GM15510 (cell line): ENCODE results near the gene NCKAP5L.
A peak's percentile ranks its signal among the peaks of the same experiment; 100 is the strongest.

ENCODE experiments used
- POLR2A ChIP-seq: IDR thresholded peaks from 3 replicates; pipeline ENCODE4 v1.6.1; 2011; ENCODE audit warnings: borderline replicate concordance; ENCODE audit not compliant: insufficient read length; ENCODE audit errors: extremely low read depth

The NCKAP5L gene

DNA sequence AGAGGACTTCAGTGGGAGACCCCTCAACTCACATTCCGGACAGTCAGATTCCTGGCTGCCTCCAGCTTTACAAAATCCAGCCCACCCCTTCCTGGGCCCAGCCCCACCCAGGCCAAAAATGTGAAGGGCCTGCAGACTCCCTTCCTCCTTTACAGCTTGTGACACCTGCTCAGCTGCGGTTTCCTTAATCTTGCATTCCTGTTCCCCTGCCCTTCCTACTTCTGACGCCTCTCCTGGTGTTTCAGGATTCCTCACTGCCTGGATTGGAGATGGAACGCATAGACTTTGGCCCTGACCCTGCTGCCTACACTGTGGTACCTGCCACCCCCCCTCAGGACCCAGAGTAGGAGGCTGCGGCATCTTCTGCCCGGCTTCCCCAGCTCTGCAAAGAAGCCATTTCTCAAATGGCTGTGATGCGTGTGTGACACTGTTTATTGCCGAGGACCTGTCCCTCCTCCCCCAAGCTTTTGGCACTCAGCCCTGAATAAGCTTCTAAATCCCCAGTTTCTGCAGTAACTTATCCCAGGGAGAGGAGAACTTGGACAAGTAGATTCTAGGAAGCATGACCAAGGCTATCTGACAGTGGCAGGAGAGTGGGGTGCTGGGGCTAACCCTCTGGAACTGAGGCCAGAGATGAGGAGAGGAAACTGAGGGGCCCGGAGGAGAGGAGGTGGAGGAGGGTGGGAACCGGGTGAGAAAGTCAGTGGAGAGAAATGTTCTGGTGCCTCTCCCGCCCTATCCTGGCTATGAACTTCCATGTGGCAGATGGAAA, 39.5 kb upstream of the NCKAP5L start:
- TF ChIP-seq POLR2A, result no peak

- TF ChIP-seq POLR2A, result no peak
Observed at GRCh38 chr12:49866859-49867569, 38.8 kb upstream of the NCKAP5L start.

DNA sequence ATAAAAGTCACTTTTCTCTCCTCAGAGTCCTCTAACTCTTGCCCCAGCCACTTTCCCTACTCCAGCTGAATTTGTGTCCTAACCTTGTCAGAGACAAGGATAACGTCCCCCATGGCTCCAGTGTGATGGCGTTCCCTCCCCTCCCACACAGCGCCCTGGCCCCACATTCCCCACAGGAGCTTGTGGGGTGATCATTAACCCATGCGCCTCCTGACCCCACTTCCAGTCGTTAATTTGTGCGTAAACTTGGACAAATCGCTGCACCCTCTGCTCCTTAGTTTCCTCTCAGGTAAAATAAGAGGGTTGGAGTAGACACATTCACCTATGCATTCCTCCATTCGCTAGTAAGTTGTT, 37.5 kb upstream of the NCKAP5L start:
- TF ChIP-seq POLR2A, result no peak

GRCh38 chr12:49865109-49865781, 37.0 kb upstream of the NCKAP5L start:
- TF ChIP-seq POLR2A, result no peak

GRCh38 chr12:49864798-49865090, 36.5 kb upstream of the NCKAP5L start:
- no peak for TF ChIP-seq POLR2A

GRCh38 chr12:49863946-49864797, 36.0 kb upstream of the NCKAP5L start:
- TF ChIP-seq POLR2A, result no peak

- no peak for TF ChIP-seq POLR2A
Observed at GRCh38 chr12:49854976-49855375, 26.8 kb upstream of the NCKAP5L start.

DNA sequence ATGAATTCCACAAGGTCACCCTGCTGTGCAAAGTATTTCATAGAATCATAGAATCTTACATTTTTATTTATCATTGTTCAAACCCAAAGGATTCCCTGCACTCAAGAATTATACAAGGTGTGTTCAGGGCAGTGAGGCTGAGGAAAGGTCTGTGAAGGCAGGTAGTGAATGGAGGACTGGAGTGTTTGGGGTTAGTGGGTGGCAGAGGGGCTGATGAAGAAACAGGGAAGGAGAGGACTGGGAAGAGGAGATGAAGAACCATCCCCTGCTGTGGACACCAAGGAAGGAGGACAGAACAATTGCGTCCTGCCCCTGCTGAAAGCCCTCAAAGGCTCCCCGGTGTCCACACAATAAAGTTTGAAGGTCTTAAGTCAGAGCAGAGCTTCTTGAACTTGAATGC, 25.5 kb upstream of the NCKAP5L start:
- TF ChIP-seq POLR2A, result no peak

DNA sequence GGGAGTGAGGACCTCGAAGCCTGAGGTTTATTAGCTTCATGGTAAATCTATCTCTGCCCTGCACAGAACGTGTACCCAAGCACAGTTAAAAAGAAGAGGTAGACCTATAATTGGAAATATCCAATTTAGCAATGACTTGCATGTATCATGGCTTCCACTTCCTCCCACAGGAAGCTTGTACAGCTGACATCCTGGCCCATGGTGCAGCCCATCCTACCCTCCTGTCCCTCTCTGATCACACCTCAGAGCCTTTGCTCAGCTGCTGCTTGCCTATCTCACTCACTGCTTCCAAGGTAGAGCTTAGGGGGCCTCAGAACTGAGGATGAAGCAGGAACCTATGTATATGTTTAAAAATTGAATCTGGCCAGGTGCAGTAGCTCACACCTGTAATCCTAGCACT, 18.9 kb upstream of the NCKAP5L start:
- TF ChIP-seq POLR2A, result no peak

- no peak for TF ChIP-seq POLR2A
Observed at GRCh38 chr12:49846032-49846431, 17.8 kb upstream of the NCKAP5L start.

DNA sequence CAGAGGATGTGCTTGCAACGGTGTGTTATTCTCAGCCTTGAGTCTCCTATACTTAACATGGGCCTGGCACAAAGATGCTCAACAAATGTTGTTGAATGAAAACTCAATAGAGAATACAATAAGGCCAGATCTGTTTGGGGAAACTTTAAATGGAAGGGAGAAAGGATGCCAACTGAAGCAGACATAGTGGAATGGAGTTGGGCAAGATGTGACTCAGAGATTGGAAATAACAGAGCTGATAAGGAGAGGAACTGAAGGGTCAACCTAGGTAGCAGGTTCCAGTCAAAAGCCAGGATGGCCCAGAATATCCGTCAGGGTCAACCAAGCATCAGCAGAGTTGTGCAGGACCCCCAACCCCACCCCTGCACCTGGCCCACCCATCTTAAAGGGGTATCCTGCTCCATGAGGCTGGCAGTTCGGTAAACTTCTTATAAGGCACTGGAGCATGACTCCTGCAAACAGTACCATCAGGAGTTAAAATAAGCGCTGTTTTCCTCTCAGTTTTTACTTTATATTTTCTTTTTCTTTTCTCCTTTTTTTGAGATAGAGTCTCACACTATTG, 15.7 kb upstream of the NCKAP5L start:
- no peak for TF ChIP-seq POLR2A

DNA sequence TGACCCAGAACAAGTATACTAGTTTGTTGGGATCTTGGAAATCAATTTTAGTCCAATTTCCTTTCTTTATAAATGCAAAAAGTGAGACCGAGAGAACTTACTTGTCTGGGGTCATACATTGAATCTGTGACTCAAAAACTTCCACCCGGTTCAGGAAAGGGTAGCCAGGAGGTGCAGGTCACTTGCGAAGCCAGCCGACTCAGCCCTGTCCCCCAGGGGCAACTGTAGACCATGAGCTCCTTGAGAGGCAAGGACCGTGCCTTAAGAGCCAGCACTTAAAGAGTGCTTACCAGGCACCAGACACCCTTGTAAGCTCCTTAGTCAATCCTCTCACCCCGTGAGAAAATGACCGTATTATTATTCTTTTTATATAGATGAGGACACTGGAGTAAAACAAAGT, 15.2 kb upstream of the NCKAP5L start:
- no peak for TF ChIP-seq POLR2A

DNA sequence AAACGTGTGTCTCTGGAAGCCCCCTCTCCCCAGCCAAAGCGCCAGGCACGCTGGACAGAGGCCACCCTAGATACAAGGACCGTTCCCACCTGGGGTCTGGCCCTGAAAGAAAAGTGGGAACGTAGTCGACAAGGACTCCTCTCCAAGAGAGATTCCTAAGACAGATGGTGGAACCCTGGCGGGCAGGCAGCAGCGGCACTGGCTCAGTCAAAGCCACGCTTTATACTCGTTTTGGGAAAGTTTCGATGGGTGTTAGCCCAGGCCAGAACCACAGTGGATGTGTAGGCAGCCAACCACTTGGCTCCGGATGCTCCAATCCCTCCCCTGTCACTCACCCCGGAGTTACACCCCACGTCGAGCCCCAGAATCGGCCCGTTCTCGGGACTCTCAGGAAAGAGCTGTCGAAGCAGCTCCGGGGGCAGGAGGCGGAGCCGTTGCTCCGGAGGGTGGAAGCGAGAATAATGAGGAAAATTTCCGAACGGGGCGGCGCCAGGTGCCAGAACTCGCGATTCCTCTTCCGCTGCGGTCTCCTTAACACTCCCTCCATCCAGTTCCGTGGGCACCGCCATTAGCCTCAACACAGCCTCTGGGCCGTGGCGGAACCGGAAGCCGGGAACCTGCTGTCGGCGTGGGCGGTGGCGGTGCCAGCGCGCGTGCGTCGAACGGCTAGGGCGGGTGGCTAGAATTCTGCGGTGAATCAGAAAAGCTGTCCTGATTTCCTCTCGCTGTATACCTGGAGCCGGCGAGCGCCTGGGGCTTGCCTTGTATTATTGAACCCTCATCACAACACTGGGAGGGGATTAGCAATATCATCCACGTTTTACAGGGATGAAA, 14.5 kb upstream of the NCKAP5L start, which contains the start of gene BCDIN3D:
BCDIN3D (minus strand) TSS at position 588 of the 834 bp plus-strand sequence; CDS start at position 569, 19 bp downstream.
- peak; percentile 85 for TF ChIP-seq POLR2A
